ENCODE data around the gene MEI1.

- TF ChIP-seq, protein P1, sequence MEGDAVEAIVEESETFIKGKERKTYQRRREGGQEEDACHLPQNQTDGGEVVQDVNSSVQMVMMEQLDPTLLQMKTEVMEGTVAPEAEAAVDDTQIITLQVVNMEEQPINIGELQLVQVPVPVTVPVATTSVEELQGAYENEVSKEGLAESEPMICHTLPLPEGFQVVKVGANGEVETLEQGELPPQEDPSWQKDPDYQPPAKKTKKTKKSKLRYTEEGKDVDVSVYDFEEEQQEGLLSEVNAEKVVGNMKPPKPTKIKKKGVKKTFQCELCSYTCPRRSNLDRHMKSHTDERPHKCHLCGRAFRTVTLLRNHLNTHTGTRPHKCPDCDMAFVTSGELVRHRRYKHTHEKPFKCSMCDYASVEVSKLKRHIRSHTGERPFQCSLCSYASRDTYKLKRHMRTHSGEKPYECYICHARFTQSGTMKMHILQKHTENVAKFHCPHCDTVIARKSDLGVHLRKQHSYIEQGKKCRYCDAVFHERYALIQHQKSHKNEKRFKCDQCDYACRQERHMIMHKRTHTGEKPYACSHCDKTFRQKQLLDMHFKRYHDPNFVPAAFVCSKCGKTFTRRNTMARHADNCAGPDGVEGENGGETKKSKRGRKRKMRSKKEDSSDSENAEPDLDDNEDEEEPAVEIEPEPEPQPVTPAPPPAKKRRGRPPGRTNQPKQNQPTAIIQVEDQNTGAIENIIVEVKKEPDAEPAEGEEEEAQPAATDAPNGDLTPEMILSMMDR (IDR thresholded peaks at IDR 0.05): no peak
- no peak for TF ChIP-seq POLR2A (IDR thresholded peaks at IDR 0.05; ENCODE audit: low read depth)
- no peak for TF ChIP-seq EP300 (IDR thresholded peaks at IDR 0.05)
- no peak for TF ChIP-seq POLR2AphosphoS5 (IDR thresholded peaks at IDR 0.05)
Observed at GRCh38 chr22:41664490-41664889, 34.8 kb upstream of the MEI1 start.

Measured in esophagus muscularis mucosa (tissue), 4 donors.